ENCODE data around the gene PLOD1.

DNA sequence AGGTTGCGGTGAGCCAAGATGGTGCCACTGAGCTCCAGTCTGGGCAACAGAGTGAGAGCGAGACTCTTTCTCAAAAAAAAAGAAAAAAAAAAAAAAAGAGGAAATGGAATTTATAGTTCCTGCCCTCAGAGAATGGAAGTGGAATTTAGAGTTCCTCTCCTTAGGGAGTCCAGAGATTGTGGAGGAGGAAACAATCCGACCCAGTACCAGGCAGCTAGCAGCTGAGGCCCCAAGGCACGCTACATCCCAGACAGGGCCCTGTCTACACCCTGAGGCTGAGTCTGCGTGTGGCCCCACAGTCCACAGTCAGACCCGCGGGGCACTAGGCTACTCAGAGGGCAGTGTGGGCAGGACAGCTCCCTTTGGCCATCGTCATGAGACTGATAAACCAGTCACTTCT, 43.8 kb downstream of the PLOD1 start:
- TF ChIP-seq, protein P1, sequence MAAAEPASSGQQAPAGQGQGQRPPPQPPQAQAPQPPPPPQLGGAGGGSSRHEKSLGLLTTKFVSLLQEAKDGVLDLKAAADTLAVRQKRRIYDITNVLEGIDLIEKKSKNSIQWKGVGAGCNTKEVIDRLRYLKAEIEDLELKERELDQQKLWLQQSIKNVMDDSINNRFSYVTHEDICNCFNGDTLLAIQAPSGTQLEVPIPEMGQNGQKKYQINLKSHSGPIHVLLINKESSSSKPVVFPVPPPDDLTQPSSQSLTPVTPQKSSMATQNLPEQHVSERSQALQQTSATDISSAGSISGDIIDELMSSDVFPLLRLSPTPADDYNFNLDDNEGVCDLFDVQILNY (CRISPR knock-in tag; IDR thresholded peaks at IDR 0.05), result no peak
- TF ChIP-seq, protein P2, sequence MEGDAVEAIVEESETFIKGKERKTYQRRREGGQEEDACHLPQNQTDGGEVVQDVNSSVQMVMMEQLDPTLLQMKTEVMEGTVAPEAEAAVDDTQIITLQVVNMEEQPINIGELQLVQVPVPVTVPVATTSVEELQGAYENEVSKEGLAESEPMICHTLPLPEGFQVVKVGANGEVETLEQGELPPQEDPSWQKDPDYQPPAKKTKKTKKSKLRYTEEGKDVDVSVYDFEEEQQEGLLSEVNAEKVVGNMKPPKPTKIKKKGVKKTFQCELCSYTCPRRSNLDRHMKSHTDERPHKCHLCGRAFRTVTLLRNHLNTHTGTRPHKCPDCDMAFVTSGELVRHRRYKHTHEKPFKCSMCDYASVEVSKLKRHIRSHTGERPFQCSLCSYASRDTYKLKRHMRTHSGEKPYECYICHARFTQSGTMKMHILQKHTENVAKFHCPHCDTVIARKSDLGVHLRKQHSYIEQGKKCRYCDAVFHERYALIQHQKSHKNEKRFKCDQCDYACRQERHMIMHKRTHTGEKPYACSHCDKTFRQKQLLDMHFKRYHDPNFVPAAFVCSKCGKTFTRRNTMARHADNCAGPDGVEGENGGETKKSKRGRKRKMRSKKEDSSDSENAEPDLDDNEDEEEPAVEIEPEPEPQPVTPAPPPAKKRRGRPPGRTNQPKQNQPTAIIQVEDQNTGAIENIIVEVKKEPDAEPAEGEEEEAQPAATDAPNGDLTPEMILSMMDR (IDR thresholded peaks at IDR 0.05), result no peak
- TF ChIP-seq TEAD1 (CRISPR knock-in tag; IDR thresholded peaks at IDR 0.05) (no peak), ATF1 (CRISPR knock-in tag; IDR thresholded peaks at IDR 0.05) (no peak), ZNF423 (CRISPR knock-in tag; IDR thresholded peaks at IDR 0.05) (no peak), JUN (CRISPR knock-in tag; IDR thresholded peaks at IDR 0.05) (no peak)
- TF ChIP-seq, protein P3, sequence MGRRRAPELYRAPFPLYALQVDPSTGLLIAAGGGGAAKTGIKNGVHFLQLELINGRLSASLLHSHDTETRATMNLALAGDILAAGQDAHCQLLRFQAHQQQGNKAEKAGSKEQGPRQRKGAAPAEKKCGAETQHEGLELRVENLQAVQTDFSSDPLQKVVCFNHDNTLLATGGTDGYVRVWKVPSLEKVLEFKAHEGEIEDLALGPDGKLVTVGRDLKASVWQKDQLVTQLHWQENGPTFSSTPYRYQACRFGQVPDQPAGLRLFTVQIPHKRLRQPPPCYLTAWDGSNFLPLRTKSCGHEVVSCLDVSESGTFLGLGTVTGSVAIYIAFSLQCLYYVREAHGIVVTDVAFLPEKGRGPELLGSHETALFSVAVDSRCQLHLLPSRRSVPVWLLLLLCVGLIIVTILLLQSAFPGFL (CRISPR knock-in tag; IDR thresholded peaks at IDR 0.05; ENCODE audit: borderline replicate concordance), result no peak
- TF ChIP-seq, protein P4, sequence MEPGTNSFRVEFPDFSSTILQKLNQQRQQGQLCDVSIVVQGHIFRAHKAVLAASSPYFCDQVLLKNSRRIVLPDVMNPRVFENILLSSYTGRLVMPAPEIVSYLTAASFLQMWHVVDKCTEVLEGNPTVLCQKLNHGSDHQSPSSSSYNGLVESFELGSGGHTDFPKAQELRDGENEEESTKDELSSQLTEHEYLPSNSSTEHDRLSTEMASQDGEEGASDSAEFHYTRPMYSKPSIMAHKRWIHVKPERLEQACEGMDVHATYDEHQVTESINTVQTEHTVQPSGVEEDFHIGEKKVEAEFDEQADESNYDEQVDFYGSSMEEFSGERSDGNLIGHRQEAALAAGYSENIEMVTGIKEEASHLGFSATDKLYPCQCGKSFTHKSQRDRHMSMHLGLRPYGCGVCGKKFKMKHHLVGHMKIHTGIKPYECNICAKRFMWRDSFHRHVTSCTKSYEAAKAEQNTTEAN (CRISPR knock-in tag; IDR thresholded peaks at IDR 0.05), result no peak
- TF ChIP-seq, protein P5, sequence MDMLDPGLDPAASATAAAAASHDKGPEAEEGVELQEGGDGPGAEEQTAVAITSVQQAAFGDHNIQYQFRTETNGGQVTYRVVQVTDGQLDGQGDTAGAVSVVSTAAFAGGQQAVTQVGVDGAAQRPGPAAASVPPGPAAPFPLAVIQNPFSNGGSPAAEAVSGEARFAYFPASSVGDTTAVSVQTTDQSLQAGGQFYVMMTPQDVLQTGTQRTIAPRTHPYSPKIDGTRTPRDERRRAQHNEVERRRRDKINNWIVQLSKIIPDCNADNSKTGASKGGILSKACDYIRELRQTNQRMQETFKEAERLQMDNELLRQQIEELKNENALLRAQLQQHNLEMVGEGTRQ (CRISPR knock-in tag; IDR thresholded peaks at IDR 0.05), result no peak
- TF ChIP-seq, protein P6, sequence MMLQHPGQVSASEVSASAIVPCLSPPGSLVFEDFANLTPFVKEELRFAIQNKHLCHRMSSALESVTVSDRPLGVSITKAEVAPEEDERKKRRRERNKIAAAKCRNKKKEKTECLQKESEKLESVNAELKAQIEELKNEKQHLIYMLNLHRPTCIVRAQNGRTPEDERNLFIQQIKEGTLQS (CRISPR knock-in tag; conservative IDR thresholded peaks at IDR 0.05), result no peak
- TF ChIP-seq, protein P7, sequence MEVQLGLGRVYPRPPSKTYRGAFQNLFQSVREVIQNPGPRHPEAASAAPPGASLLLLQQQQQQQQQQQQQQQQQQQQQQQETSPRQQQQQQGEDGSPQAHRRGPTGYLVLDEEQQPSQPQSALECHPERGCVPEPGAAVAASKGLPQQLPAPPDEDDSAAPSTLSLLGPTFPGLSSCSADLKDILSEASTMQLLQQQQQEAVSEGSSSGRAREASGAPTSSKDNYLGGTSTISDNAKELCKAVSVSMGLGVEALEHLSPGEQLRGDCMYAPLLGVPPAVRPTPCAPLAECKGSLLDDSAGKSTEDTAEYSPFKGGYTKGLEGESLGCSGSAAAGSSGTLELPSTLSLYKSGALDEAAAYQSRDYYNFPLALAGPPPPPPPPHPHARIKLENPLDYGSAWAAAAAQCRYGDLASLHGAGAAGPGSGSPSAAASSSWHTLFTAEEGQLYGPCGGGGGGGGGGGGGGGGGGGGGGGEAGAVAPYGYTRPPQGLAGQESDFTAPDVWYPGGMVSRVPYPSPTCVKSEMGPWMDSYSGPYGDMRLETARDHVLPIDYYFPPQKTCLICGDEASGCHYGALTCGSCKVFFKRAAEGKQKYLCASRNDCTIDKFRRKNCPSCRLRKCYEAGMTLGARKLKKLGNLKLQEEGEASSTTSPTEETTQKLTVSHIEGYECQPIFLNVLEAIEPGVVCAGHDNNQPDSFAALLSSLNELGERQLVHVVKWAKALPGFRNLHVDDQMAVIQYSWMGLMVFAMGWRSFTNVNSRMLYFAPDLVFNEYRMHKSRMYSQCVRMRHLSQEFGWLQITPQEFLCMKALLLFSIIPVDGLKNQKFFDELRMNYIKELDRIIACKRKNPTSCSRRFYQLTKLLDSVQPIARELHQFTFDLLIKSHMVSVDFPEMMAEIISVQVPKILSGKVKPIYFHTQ (CRISPR knock-in tag; IDR thresholded peaks at IDR 0.05), result no peak

All from WTC11 (cell line).